HepG2 (cell line): Measurements from ENCODE around the gene EIF4EBP3. TPM values are rescaled to one million over a fixed set of nuclear protein-coding genes. Genes with fewer than 3 reads are reported as not detected.

Experiments used
- EHMT2 ChIP-seq: fragments of 200-600 bp; sonication (generic); IDR thresholded peaks from 2 replicates; pipeline ENCODE4 v1.7.0; 2017; ENCODE audit warnings: antibody characterized with exemption, low read depth, low read length, borderline replicate concordance
- HES4 ChIP-seq: sonication (generic); formaldehyde crosslinking; IDR thresholded peaks from 2 replicates; pipeline ENCODE4 v1.9.0; 2021; ENCODE audit warnings: mild to moderate bottlenecking, missing genetic modification reagents, borderline replicate concordance
- HNF4G ChIP-seq, 2 experiments: sonication (generic) in 1 of 2; formaldehyde crosslinking in 1 of 2; IDR thresholded peaks; 2 replicates each; pipeline versions ENCODE4 v1.4.0 to v1.6.1; 2011 to 2020; ENCODE audit warnings: borderline replicate concordance in 2 of 2, low read depth in 2 of 2, mild to moderate bottlenecking in 2 of 2, low read length in 1 of 2, missing genetic modification reagents in 1 of 2, moderate library complexity in 1 of 2
- KAT7 ChIP-seq: IDR thresholded peaks from 2 replicates; pipeline ENCODE4 v1.6.1; 2018; ENCODE audit warnings: borderline replicate concordance, missing compliant biosample characterization
- KMT2A ChIP-seq: sonication (generic); formaldehyde crosslinking; IDR thresholded peaks from 2 replicates; pipeline ENCODE4 v1.4.0; 2020; ENCODE audit warnings: missing genetic modification reagents
- MTF1 ChIP-seq: sonication (generic); formaldehyde crosslinking; IDR thresholded peaks from 2 replicates; pipeline ENCODE4 v1.5.0; 2020; ENCODE audit warnings: missing genetic modification reagents
- SMAD9 ChIP-seq: sonication (generic); formaldehyde crosslinking; IDR thresholded peaks from 2 replicates; pipeline ENCODE4 v1.5.1; 2020; ENCODE audit warnings: mild to moderate bottlenecking, missing genetic modification reagents
- SRY ChIP-seq: sonication (generic); formaldehyde crosslinking; IDR thresholded peaks from 2 replicates; pipeline ENCODE4 v1.8.0; 2022; ENCODE audit warnings: mild to moderate bottlenecking, missing genetic modification reagents
- TEAD3 ChIP-seq: optimal IDR thresholded peaks from 2 replicates; pipeline ENCODE3; 2016; ENCODE audit warnings: borderline replicate concordance
- THYN1 ChIP-seq: sonication (generic); formaldehyde crosslinking; IDR thresholded peaks from 2 replicates; pipeline ENCODE4 v1.8.1; 2023; ENCODE audit warnings: low read depth, mild to moderate bottlenecking, moderate library complexity, missing genetic modification reagents, borderline replicate concordance
- TSC22D2 ChIP-seq: sonication (generic); formaldehyde crosslinking; IDR thresholded peaks from 2 replicates; pipeline ENCODE4 v1.5.1; 2020; ENCODE audit warnings: missing genetic modification reagents, mild to moderate bottlenecking, borderline replicate concordance
- YY1 ChIP-seq: IDR thresholded peaks from 2 replicates; pipeline ENCODE4 v1.6.1; 2011; ENCODE audit warnings: low read length, low read depth, moderate library complexity, mild to moderate bottlenecking; ENCODE audit not compliant: insufficient read depth, insufficient replicate concordance
- ZNF362 ChIP-seq: sonication (generic); formaldehyde crosslinking; IDR thresholded peaks from 2 replicates; pipeline ENCODE4 v1.4.0; 2020; ENCODE audit warnings: missing genetic modification reagents, mild to moderate bottlenecking, borderline replicate concordance
- ZNF670 ChIP-seq: sonication (generic); formaldehyde crosslinking; IDR thresholded peaks from 2 replicates; pipeline ENCODE4 v1.8.0; 2022; ENCODE audit warnings: mild to moderate bottlenecking, missing genetic modification reagents, borderline replicate concordance
- ZNF704 ChIP-seq: sonication (generic); formaldehyde crosslinking; IDR thresholded peaks from 2 replicates; pipeline ENCODE4 v1.8.1; 2023; ENCODE audit warnings: mild to moderate bottlenecking, inconsistent platforms, moderate library complexity, missing genetic modification reagents, borderline replicate concordance
- polyA plus RNA-seq, 8 experiments: library from polyadenylated mRNA; depleted of rRNA in 3 of 8; stranded (reverse) in 7 of 8; unstranded in 1 of 8; fragments of >200 nt; fragmentation: Illumina TruSeq in 4 of 8; extraction: Trizol in 4 of 8; gene quantifications; 2 replicates each; pipeline versions ENCODE4 v1.2.1 to v1.2.3, GENCODE V29; 2011 to 2016; ENCODE audit warnings: low read depth in 4 of 8, missing spikeins in 1 of 8, mixed read lengths in 1 of 8; ENCODE audit not compliant: insufficient read depth in 1 of 8
- total RNA-seq, 5 experiments: library from RNA; depleted of rRNA; stranded (reverse); fragments of >200 nt; fragmentation: Illumina TruSeq; extraction: Trizol; gene quantifications; 2 replicates each; pipeline ENCODE4 v1.2.3, GENCODE V29; 2016; ENCODE audit warnings: low read depth in 1 of 5
- TF ChIP-seq, protein P1 (sequence below): IDR thresholded peaks from 2 replicates; pipeline ENCODE4 v1.6.1; 2016; ENCODE audit warnings: missing biosample characterization, missing genetic modification reagents, low read depth
- TF ChIP-seq, protein P2 (sequence below): sonication (generic); formaldehyde crosslinking; IDR thresholded peaks from 2 replicates; pipeline ENCODE4 v1.4.0; 2020; ENCODE audit warnings: mild to moderate bottlenecking, missing genetic modification reagents

The EIF4EBP3 gene
- total and polyA plus RNA-seq, 2 of the 13 experiments (the other 11 are each of a cell fraction or from before 2014, with no cell fraction given): 0.61 to 1.7 TPM

GRCh38 chr5:140557136-140557805 is 9.8 kb downstream of the EIF4EBP3 start, which contains the start of gene SRA1 (continued):
- TF ChIP-seq, protein P1, sequence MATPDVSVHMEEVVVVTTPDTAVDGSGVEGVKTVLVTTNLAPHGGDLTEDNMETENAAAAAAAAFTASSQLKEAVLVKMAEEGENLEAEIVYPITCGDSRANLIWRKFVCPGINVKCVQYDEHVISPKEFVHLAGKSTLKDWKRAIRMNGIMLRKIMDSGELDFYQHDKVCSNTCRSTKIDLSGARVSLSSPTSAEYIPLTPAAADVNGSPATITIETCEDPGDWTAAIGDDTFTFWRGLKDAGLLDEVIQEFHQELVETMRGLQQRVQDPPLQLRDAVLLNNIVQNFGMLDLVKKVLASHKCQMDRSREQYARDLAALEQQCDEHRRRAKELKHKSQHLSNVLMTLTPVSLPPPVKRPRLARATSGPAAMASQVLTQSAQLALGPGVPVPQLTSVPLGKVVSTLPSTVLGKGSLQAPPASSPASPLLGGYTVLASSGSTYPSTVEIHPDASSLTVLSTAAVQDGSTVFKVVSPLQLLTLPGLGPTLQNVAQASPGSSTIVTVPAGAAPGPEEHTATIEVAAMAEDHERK (CRISPR knock-in tag): peak; percentile 56; the same call in 1 of the 2 replicates
- TF ChIP-seq EHMT2 (no peak), KMT2A (peak; percentile 95), TSC22D2 (CRISPR knock-in tag) (peak; percentile 92; the same call in 1 of the 2 replicates), SMAD9 (CRISPR knock-in tag) (peak; percentile 59; the same call in 1 of the 2 replicates), HES4 (CRISPR knock-in tag) (no peak), MTF1 (CRISPR knock-in tag) (0 out of 2 replicates have a peak, but pooled peaks have one; percentile 26), YY1 (peak; percentile 83), ZNF704 (no peak), HNF4G (IDR thresholded peaks at IDR 0.05; ENCODE audit: borderline replicate concordance, low read depth, low read length) (no peak), HNF4G (CRISPR knock-in tag; IDR thresholded peaks at IDR 0.05; ENCODE audit: borderline replicate concordance, low read depth) (no peak; the same call in 1 of the 2 replicates), THYN1 (CRISPR knock-in tag) (no peak), ZNF362 (CRISPR knock-in tag) (no peak), ZNF670 (CRISPR knock-in tag) (no peak), KAT7 (peak; percentile 96; the same call in 1 of the 2 replicates), SRY (CRISPR knock-in tag) (peak; percentile 75; the same call in 1 of the 2 replicates), TEAD3 (peak; percentile 67)
- TF ChIP-seq, protein P2, sequence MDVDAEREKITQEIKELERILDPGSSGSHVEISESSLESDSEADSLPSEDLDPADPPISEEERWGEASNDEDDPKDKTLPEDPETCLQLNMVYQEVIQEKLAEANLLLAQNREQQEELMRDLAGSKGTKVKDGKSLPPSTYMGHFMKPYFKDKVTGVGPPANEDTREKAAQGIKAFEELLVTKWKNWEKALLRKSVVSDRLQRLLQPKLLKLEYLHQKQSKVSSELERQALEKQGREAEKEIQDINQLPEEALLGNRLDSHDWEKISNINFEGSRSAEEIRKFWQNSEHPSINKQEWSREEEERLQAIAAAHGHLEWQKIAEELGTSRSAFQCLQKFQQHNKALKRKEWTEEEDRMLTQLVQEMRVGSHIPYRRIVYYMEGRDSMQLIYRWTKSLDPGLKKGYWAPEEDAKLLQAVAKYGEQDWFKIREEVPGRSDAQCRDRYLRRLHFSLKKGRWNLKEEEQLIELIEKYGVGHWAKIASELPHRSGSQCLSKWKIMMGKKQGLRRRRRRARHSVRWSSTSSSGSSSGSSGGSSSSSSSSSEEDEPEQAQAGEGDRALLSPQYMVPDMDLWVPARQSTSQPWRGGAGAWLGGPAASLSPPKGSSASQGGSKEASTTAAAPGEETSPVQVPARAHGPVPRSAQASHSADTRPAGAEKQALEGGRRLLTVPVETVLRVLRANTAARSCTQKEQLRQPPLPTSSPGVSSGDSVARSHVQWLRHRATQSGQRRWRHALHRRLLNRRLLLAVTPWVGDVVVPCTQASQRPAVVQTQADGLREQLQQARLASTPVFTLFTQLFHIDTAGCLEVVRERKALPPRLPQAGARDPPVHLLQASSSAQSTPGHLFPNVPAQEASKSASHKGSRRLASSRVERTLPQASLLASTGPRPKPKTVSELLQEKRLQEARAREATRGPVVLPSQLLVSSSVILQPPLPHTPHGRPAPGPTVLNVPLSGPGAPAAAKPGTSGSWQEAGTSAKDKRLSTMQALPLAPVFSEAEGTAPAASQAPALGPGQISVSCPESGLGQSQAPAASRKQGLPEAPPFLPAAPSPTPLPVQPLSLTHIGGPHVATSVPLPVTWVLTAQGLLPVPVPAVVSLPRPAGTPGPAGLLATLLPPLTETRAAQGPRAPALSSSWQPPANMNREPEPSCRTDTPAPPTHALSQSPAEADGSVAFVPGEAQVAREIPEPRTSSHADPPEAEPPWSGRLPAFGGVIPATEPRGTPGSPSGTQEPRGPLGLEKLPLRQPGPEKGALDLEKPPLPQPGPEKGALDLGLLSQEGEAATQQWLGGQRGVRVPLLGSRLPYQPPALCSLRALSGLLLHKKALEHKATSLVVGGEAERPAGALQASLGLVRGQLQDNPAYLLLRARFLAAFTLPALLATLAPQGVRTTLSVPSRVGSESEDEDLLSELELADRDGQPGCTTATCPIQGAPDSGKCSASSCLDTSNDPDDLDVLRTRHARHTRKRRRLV (CRISPR knock-in tag): no peak
